Right lobe of liver (tissue), 6 donors: ENCODE results near the gene RPL31. TPM values are rescaled to one million over a fixed set of nuclear protein-coding genes. Genes with fewer than 3 reads are reported as not detected.
A peak's percentile ranks its signal among the peaks of the same experiment; 100 is the strongest.

Experiments
- ATAC-seq, 4 donors: fragments of 200-7000 bp; cut with Tn5 transposase; one replicate each; pipeline ENCODE4 v1.9.1; 2020; ENCODE audit warnings: mild to moderate bottlenecking in 4 of 4, moderate library complexity in 4 of 4
- DNase-seq, 3 donors: peaks; one replicate each; pipeline ENCODE4 v3.0.0-alpha.2; 2020
- H3K27ac ChIP-seq, 3 donors: fragments of 200-600 bp; one replicate each; pipeline ENCODE4 v1.8.0; 2022
- H3K27me3 ChIP-seq, 2 donors: fragments of 200-600 bp; one replicate each; pipeline ENCODE4 v1.8.0; 2022
- H3K36me3 ChIP-seq, 4 donors: fragments of 200-600 bp; sonication (generic) in 1 of 4; one replicate each; pipeline versions ENCODE4 v1.5.1 to v1.8.0; 2017 to 2022; ENCODE audit warnings: control low read depth in 1 of 4
- H3K4me1 ChIP-seq, 4 donors: fragments of 200-600 bp; sonication (generic) in 1 of 4; one replicate each; pipeline versions ENCODE4 v1.5.1 to v1.8.0; 2017 to 2022; ENCODE audit warnings: control low read depth in 1 of 4
- H3K4me3 ChIP-seq, 3 donors: fragments of 200-600 bp; one replicate each; pipeline ENCODE4 v1.8.0; 2022
- H3K9me3 ChIP-seq, 4 donors: fragments of 200-600 bp; sonication (generic) in 1 of 4; one replicate each; pipeline versions ENCODE4 v1.5.1 to v1.8.0; 2017 to 2022; ENCODE audit warnings: control low read depth in 1 of 4
- POLR2A ChIP-seq: fragments of 450-650 bp; IDR thresholded peaks from one replicate; pipeline ENCODE4 v1.6.1; 2017; ENCODE audit warnings: antibody characterized with exemption, mild to moderate bottlenecking
- WGBS: methylation state at CpG from one replicate; pipeline ENCODE4 v1.1.6; 2018; ENCODE audit warnings: low coverage, low lambda C conversion rate; ENCODE audit not compliant: insufficient coverage; ENCODE audit errors: missing lambda C conversion rate; 5-methylcytosine and 5-hydroxymethylcytosine counted together
- intact Hi-C, 2 donors: fragments of 100-400 bp; cut with DNase I; formaldehyde crosslinking; loops; one replicate each; pipeline versions ENCODE4 v1.11.2 to v1.14.1; 2022
- long read RNA-seq: library from polyadenylated mRNA; unstranded; transcript quantifications from one replicate; pipeline ENCODE4 v2.0.0, GENCODE V29; 2019
- total RNA-seq, 6 experiments: library from RNA; depleted of rRNA in 2 of 6; stranded (reverse); fragments of >200 nt in 2 of 6; fragmentation: NEBNext Ultra II Directional in 3 of 6; extraction: Animal tissue kit (Norgen Biotek cat#: 25700) in 3 of 6; gene quantifications; one replicate each; pipeline versions ENCODE4 v1.1.0 to v1.2.4, GENCODE V29; 2016 to 2023
- TF ChIP-seq, protein P1 (sequence below), 4 donors: fragments of 200-600 bp in 3 of 4; fragments of 450-650 bp in 1 of 4; IDR thresholded peaks; one replicate each; pipeline versions ENCODE4 v1.5.1 to v1.8.0; 2016 to 2022; ENCODE audit warnings: antibody characterized with exemption in 4 of 4, mild to moderate bottlenecking in 2 of 4
- donor health status: DM: no; HTN: yes; CAD: no.
- donor health status: DM: no; HTN: no; CAD: no.
- donor health status: DM: no; HTN: no; CAD: no.
- donor health status: DM: no; HTN: yes; CAD: no.
- donor health status: DM: no; HTN: yes; CAD: no.

RPL31 gene
- total RNA-seq, result 100 to 1,000 TPM; 363 to 497 (median 443) TPM
- long read RNA-seq, transcript RPL31-201 (5 exons, 1,865 nt), result major isoform, 452 of 556 reads
- long read RNA-seq, transcript RPL31-208 (4 exons, 825 nt), result minor isoform, 74 of 556 reads
- long read RNA-seq, partial matches to known transcripts, result 8 of 556 reads
- long read RNA-seq, other reads (novel, unspliced or antisense), result 16 of 556 reads

DNA sequence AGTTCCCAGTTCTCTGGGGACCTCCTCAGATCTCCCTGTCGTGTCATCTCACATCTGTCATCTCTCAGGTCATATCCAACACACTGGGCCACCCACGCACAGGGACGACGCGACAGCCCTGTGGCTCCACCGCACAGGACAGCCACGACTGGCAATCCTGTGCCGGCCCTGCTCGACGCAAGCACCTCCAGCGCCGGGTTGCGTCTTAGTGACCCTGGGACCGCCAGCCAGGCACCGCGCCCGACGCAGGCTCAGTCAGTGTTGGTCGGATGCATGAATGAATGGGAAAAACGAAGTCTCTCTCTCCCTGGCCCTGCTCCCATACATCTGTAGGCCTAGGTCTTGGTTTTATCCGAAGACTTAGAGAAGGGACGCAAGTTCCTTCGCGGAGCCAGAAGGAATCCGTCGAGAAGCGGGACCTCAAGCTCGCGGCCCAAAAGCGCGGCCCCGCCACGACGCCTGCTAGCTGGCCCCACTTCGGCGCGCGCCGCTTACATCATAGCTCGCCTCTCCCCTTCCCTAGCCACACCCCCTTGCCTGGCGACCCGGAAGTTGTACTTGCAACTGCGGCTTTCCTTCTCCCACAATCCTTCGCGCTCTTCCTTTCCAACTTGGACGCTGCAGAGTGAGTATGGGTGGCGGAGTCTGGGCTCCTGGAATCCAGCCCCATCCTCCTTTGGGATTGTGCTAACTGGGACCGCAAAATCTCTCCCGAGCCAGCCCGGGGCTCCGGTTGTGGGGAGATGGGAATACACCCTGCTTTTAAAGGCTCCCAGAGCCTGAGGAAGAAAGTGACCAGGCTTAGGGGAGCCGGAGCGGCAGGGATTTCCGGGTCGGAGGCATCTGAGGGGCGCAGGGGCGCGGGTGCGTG, at the start of gene RPL31:
TSS of gene RPL31 (plus strand) at position 599 of the 871 bp plus-strand sequence. CDS start 413 bp downstream, outside the sequence.
- H3K27ac ChIP-seq, result peak within 1 kb of the TSS; percentile 86 to 97 (median 90)
- peak; percentile 90 to 96 (median 92) for ATAC-seq
- DNase-seq, result peak; percentile 98
- TF ChIP-seq, protein P1, sequence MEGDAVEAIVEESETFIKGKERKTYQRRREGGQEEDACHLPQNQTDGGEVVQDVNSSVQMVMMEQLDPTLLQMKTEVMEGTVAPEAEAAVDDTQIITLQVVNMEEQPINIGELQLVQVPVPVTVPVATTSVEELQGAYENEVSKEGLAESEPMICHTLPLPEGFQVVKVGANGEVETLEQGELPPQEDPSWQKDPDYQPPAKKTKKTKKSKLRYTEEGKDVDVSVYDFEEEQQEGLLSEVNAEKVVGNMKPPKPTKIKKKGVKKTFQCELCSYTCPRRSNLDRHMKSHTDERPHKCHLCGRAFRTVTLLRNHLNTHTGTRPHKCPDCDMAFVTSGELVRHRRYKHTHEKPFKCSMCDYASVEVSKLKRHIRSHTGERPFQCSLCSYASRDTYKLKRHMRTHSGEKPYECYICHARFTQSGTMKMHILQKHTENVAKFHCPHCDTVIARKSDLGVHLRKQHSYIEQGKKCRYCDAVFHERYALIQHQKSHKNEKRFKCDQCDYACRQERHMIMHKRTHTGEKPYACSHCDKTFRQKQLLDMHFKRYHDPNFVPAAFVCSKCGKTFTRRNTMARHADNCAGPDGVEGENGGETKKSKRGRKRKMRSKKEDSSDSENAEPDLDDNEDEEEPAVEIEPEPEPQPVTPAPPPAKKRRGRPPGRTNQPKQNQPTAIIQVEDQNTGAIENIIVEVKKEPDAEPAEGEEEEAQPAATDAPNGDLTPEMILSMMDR (IDR thresholded peaks at IDR 0.05), result no peak
- peak; percentile 87 for TF ChIP-seq POLR2A
- no peaks in the 10 kb centered on the region for H3K9me3 ChIP-seq
- H3K4me1 ChIP-seq, result peaks cover 0 to 34% (median 14%) of the 10 kb centered on the region in 4 donors
- no peaks in the 10 kb centered on the region for H3K27me3 ChIP-seq
- intact Hi-C loops, result no loop called here
- H3K36me3 ChIP-seq, result peaks cover 5 to 37% (median 17%) of the 10 kb centered on the region in 4 donors
- 0% methylated on average over 23 of the region's 59 CpGs for WGBS
- H3K4me3 ChIP-seq, result peak within 1 kb of the TSS; percentile 75 to 85 (median 85)

DNA sequence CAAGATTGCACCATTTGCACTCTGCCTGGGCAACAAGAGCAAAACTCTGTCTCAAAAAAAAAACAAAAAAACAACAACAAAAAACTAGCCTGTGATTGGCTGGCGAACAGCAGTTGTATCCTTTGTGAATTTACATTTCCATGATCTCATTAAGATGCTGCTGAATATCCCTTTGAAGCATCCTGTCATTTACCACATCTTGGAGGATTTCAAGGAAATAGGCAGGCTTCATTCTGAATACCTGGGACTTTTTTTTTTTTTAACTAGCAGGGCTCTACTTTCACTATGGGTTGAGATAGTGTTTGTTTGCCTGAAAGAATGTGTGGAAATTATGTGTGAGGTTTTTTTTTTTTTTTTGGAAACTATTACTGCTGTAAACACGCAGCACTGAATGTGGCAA, 49.6 kb upstream of the RPL31 start:
- Histone ChIP-seq H3K4me3 (no peak overlapping the region), H3K4me1 (peaks cover 0 to under 1% (median 0%) of the 10 kb centered on the region in 4 donors), H3K27me3 (no peaks in the 10 kb centered on the region), H3K27ac (no peak overlapping the region), H3K9me3 (no peaks in the 10 kb centered on the region), H3K36me3 (peaks cover 0 to 9% (median 0%) of the 10 kb centered on the region in 4 donors)
- ATAC-seq, result no peak
- no peak for TF ChIP-seq POLR2A
- TF ChIP-seq, protein P1 (IDR thresholded peaks at IDR 0.05), result no peak
- no peak for DNase-seq
- 94% methylated on average over 2 of the region's 2 CpGs for WGBS
- intact Hi-C loops, result no loop called here

DNA sequence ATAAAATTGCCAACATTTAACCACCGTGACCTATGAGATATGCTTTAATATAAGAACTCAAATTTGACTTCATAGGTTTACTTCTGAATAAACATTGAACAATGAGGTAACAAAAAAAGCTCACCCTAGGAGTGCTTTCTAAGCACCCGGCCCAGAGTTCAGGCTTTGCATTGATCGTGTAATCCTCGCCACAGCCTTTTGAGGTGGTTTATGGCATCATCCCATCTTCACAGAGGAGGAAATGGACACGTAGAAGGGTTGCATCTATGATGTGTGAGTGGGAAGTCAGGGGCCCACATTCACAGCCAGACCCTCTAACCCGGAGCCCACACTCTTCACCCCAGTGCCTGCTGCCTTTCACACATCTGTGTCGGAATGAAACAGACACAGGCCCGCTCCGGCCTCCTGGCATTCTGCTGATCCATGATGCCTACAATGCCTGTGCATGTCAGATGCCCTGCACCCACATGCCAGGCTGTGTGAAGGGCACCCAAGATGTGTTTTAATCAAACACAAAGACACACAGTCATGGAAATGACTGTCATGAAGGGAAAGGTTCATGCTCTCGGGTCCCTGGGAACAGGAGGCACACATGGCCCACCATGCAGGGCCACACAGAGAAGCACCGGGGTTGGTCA, 48.6 kb upstream of the RPL31 start:
- WGBS, result 95% methylated on average over 7 of the region's 11 CpGs
- DNase-seq, result no peak
- TF ChIP-seq, protein P1 (IDR thresholded peaks at IDR 0.05), result no peak
- TF ChIP-seq POLR2A, result no peak

DNA sequence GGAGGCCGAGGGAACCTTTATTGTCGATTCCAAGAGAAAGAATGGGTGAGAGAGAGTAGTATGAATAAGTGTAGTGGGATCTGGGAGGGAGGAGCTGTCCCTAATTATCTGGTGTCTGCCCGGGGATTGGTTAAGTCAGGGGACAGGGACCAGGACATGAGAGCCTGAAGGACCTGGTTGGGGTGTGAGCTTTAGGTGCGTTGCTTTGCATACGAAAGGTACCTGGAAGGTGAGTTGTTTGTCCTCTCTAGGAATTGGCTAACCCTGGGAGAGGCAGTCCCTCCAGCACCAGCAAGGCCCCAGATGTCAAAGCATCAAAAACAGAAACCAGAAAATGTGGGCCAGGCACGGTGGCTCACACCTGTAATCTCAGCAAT, 48.1 kb upstream of the RPL31 start:
- H3K4me3 ChIP-seq, result no peak overlapping the region
- intact Hi-C loops, result no loop called here
- WGBS, result 100% methylated on average over 2 of the region's 6 CpGs
- peaks cover 0 to 9% (median 0%) of the 10 kb centered on the region in 4 donors for H3K36me3 ChIP-seq
- H3K27ac ChIP-seq, result no peak overlapping the region
- H3K9me3 ChIP-seq, result no peaks in the 10 kb centered on the region
- no peak for DNase-seq
- peaks cover 0 to 15% (median 4%) of the 10 kb centered on the region in 4 donors for H3K4me1 ChIP-seq
- no peaks in the 10 kb centered on the region for H3K27me3 ChIP-seq
- TF ChIP-seq, protein P1 (IDR thresholded peaks at IDR 0.05), result no peak
- TF ChIP-seq POLR2A, result no peak
- no peak for ATAC-seq

More for the DNA sequence above, 48.6 kb upstream of the RPL31 start:
- no peak for ATAC-seq
- Histone ChIP-seq H3K9me3 (no peaks in the 10 kb centered on the region), H3K4me3 (no peak overlapping the region), H3K27ac (no peak overlapping the region), H3K4me1 (peaks cover 0 to 10% (median 2%) of the 10 kb centered on the region in 4 donors), H3K27me3 (no peaks in the 10 kb centered on the region), H3K36me3 (peaks cover 0 to 9% (median 0%) of the 10 kb centered on the region in 4 donors)
- intact Hi-C loops, result no loop called here
